DMS 273 (cell line): ENCODE results near the gene DAPK1.

Experiments
- DNase-seq: peaks from one replicate; lab custom pipeline; 2025; ENCODE audit not compliant: unreplicated experiment; lab: John Stamatoyannopoulos, UW

The DAPK1 gene

DNA sequence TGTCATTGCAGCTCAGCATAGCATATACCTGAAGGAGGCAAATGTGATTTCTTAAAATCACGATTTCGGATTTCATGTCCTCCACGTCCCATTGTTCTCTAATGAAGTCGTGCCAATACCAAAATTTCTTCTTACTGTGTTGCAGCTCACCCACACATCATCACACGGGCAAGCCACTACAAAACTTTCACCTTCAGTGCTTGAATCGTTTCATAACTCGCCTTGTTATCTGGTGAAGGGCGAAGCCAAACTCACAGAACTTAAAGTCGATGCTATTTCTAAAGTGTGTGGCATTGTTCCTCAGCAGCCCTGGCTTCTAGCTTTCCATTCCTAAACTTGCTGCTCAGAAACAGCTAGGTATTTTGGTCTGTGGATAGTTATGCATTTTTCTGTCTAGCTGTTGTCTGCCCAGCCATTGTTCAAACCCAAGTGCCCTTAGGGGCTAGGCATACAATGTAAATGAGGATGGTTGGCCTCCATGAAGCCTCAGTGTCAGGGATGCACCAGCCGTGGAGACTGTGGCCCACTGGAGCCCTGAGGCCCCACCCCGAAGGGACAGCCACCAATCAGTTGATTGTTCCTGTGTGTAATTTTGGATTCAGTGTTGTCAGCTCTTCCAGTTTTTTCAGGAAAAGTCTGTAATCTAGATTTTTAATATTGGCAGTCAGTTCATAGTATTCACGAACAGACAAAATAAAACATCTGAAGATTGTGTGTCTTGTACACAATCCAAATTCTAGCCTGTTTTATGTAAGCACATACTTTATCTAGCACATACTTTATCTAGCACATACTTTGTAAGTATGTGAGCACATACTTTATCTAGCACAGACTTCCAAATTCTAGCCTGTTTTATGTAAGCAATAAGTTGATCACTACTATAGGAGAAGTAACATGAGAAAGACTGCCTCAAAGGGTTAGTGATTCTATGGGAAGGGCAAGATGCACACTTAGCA is 112.8 kb downstream of the DAPK1 start:
- DNase-seq = no peak

DNA sequence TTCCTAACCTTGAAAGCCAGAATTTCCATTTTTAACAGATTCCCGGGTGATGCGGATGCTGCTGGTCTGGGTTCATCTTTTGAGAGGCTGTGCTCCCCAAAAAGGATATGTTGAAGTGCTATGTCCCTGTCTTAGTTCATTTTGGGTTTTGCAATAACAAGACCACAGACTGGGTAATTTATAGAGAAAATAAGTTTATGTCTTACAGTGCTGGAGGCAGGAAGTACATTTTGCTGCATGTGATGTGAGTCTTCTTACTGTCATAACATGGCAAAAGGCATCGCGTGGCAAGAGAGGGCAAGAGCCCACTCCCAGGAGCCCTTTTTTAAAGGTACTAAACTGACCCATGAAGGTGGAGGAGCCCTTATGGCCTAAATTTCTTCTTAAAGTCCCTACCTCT is 114.1 kb downstream of the DAPK1 start:
- DNase-seq = no peak

DNA sequence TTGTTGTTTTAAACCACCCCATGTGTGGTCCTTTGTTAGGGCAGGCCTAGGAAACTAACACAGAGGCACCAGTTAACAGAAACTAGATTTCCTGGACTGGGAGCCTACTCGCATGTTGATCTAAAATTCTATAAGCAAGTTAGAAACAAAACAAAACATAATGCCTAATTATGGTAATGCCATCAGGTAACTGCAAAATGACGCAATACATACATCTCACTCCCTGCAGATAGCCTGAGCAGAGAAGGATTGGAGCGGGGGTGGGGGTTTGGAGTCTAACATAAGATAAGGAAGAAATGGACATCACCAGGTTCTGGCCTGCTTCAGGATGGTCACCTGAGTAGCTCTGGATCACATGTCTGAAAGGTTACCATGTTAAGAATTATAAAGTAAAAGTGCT is 114.9 kb downstream of the DAPK1 start:
- no peak for DNase-seq

DNA sequence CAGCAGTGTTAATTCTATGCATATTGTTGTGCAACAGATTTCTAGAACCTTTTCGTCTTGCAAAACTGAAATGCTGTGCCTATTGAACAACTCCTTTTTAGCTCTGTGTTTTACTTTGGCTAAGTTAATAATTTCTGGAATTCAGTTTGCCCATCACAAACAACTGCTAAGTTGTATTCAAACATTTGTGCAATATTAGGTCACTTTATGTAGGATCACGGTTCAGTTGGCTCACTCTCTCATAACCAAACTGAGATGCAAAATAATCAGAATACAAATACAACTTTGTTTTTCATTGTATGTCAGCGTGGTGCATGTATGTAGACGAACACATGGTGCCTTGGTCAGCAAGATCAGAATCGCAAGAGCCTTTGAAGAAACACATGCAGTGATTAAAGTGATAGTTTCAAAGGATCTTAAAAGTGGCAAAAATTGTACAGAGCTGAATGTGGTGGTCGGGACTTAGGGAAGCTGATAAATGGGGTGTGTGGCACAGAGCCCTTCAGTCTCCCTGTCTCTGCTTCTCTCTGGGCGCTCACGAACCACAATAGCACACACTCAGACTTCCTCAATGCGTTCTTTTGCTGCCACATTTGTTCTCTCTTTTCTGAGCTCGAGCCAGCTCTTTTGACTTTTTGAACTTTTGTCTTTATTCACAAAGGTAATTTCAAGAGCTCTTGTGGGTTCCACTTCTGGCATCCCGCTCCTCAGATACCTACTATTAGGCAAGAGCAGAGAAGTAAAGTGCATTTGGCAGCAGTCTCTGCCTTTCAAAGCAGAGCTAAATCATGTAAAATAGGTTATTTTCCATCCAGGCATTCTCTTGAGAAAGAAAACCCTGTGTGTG is 115.8 kb downstream of the DAPK1 start:
- no peak for DNase-seq

DNA sequence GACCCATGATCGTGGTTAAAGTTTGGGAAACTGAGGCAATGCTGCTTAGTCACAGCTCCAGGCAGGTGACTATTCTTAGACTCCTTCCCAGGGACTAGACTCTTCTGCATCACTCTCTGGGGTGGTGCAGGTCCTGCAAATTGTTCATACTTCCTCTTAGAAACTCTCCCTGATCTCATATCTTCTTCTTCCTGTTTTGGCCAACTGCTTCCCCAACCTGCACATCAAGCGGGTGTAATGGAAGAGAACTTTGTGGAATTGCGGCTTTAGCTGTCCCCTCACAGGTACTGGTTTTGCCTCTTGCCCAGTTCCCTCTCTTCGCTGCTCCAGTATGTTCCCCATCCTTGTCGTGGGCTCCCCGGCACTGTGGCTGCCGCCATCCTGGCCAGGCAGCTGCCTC is 116.7 kb downstream of the DAPK1 start:
- DNase-seq = no peak

DNA sequence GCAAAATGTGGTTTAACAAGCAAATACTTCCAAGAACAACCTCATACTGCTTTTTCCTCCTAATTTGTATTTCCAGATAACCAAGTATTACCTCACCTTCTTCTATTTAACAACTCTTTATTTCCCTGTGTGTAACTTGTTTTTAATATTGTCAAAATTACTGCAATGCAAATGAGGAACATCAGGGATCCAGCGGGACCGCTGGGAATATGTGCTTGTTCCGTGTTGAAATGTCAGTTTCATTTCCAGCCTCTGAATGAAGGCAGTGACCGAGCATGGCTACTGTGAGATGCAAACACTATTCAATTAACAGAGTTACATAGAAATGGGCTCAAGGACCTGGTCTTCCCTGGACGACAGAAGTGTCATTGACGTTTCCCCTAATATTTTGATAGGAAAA is 117.5 kb downstream of the DAPK1 start:
- no peak for DNase-seq

DNA sequence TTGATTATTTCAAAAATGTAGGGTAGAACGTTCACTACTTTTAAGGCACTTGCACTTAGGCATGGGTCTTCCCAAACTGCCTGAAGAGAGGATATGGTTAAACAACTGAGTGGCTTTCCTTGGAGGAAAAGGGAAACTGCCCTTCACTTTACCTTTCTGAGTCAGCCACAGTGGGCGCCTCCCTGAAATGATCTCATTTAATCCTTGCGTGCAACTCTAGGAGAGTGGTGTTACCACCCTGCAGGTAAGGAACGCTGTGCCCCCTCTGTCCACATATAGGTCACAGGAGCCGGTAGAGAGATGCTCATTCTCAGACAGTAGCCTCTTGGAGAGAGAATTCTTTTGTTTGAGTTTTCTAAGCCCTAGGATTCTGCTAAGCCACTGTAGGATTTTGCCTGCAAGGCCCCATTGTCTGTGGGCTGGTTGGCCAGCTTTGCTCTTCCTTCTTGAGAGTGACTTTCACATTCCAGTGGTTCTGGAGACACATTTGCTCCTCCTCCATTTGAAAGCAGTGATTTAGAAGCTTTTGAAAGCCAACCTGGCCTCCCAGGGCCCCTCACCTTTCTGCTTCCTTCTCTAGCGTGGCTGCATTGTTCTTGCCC is 118.0 kb downstream of the DAPK1 start:
- no peak for DNase-seq

DNA sequence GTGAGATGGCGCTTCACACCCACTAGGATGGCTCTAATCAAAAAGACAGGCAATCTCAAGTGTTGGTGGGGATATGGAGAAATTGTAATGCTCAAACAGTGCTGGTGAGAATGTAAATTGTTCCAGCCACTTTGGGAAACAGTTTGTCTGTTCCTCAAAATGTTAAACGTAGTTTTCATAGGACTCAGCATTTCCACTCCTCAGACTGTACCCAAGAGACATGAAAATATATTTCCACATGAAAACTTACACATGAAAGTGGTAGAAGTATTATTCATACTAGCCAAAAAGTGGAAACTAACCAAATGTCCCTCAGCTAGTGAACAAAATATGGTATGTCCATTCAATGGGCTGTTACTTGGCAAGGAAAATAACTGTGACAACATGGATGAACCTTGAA is 120.6 kb downstream of the DAPK1 start:
- no peak for DNase-seq

DNA sequence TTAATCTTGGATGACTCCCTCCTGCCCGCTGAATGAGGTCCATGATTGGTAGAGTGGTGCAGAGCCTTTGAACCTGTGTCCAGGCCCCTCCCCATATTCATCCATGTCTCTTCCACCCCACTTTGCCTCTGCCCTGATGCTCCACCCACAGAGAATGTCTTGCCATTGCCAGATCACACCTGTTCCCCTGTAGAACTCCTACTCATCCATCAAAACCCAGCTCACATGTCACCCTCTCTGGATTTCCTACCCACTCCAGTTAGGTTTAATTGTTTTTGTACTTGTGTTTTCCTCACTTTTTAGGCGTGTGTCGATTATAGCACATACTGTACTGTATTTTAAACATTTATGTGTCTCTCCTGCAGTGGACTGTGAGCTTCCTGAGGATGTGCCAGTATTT is 121.3 kb downstream of the DAPK1 start:
- no peak for DNase-seq

DNA sequence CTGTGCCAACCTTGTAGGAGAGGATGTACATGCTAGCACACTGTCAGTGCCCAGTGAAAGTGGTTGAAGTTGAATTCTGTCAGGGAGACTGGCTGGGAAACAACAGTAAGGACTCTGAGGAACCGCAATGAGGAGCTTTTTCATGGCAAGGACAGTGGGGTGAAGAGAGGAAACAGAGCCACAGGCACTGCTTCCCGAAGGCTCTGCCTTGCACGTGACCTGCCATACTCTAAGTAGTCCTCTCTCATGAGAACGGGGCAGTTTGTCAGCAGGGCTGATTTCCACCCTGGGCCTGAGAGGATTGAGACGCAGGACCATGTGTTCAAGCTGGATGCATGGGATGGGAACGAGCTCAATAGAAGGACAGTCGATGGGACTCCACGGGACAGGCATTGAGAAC is 121.7 kb downstream of the DAPK1 start:
- no peak for DNase-seq

DNA sequence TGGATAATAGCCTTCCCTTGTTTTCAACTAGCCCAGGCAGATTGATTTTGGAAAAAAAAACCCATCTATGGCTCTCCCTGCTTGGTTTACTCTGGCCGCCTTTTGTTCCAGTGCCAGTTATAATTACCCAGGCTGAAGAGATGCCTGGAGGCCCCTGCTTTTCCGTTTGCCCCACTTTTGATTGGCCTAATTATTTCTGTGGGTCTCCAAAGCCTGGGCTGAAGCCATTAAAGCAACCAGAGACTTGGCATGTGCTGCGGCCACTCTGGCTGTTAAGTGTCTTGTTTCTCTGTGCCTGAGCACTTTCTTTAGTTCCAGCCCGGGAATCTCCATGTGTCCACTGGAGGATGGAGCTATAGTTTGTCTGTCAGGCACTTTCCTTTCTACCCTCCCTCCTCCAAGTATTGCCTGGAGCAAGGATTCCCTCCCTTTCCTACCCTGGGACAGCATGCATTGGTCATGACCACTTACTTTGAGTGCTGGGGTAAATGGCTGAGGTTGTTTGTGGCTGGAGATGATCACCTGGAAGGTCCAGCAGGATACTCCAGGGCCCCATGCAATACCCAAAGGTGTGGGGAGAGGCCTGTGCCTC is 123.2 kb downstream of the DAPK1 start:
- no peak for DNase-seq

DNA sequence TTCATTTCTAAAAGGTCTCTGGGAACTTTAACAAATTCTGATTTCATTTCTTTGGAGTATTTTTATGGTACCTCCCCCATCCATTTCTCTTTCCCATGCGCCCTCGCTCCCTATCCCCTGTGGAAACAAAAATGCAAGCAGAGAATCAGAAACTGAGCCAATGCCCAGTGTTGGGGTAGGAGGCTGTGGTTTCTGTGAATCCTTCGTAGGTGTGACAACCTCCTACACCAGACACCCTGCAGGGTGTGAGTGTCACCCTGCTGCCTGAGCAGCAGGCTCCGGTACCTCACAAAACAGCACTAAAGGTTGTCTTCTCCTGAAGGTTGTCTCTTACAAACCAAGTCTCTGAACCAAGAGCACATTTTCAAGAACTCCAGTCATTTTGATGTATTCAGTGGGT is 124.4 kb downstream of the DAPK1 start:
- no peak for DNase-seq

DNA sequence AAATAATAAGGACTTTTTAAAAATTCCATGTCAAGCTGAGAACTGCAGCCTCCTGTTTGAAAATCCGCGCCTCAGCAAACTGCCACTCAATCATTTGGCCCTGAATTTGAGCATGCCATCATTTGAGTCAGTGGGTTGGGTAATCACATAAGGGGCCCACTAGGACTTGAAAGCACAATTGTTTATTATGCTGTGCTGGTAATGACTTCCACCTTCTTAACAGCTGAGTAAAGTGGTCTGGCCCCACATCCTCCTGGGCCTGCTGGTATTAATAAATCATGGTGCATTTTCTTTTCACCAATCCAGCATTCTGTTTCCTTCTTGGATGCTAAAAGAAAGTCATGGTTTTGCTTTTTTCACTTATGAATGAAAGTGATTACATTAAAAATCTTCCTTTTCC is 125.3 kb downstream of the DAPK1 start:
- no peak for DNase-seq

DNA sequence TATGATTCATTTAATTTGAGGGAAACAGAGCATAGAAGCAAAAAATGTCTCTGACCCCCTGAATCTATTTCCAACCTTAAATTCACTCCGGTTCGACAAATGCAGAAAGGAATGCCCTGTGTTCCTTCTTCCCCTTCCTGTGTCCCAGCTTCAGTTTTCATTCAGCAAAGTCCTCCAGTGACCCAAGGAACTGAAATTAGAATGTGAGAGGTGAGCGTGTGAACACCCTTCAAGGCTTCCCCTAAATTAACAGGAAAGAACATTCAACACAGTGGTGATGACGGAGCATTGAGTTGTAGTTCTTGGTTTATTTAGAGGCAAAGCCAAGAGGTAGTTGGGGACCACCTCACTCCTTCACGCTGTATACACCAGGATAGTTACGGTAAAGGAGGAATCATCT is 130.7 kb downstream of the DAPK1 start:
- no peak for DNase-seq

DNA sequence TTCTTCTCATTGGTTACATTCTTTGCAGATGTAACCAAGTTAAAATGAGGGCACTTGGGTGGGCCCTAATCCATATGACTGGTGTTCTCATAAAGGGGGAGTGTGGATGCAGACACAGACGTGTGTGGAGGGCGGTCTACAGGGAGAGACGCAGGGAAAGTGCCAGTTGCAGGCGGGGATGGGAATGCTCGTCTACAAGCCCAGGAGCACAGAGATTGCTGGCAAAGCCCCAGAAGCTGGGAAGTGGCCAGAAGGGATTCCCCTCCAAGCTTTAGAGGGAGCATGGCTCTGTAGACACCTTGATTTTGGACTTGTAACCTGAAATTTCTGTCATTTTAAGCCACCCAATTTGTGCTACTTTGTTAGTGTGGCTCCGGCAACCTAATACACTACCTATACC is 131.4 kb downstream of the DAPK1 start:
- no peak for DNase-seq

DNA sequence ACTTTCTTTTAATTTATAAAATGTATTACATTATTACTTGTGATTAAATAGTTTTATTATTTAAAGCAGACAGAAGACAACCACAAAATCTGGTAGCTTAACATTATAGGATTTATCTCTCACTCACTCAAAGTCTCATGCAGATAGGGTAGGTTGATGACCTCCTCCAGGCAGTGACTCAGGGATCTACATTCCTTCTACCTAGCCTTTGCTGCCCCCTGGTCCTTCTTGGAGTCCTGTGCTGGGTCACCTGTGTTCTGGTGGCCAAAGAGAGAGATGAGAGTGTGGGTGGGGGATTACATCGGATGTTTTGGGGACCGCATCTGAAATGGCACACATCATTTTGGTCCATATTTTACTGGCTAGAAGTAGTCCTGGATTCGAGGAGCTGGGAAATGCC is 132.6 kb downstream of the DAPK1 start:
- no peak for DNase-seq

DNA sequence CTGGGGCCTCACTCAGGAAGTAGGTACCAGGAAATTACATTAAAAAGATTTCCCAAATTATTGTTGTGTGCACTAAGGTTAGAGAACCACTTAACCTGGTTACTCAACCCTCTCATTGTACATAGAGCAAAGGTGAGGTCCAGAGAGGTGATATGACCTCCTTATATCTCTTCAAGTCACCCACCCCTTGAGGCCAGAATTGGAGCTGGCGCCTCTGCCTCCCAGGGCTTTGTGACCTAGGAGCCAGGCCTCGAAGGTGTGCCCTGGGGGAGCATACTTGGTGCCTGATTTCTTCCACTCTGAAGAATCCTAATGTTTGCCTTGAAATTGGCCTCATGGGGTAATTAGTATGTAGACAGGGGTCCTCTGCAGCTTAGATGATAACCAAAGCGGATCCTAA is 133.2 kb downstream of the DAPK1 start:
- no peak for DNase-seq

DNA sequence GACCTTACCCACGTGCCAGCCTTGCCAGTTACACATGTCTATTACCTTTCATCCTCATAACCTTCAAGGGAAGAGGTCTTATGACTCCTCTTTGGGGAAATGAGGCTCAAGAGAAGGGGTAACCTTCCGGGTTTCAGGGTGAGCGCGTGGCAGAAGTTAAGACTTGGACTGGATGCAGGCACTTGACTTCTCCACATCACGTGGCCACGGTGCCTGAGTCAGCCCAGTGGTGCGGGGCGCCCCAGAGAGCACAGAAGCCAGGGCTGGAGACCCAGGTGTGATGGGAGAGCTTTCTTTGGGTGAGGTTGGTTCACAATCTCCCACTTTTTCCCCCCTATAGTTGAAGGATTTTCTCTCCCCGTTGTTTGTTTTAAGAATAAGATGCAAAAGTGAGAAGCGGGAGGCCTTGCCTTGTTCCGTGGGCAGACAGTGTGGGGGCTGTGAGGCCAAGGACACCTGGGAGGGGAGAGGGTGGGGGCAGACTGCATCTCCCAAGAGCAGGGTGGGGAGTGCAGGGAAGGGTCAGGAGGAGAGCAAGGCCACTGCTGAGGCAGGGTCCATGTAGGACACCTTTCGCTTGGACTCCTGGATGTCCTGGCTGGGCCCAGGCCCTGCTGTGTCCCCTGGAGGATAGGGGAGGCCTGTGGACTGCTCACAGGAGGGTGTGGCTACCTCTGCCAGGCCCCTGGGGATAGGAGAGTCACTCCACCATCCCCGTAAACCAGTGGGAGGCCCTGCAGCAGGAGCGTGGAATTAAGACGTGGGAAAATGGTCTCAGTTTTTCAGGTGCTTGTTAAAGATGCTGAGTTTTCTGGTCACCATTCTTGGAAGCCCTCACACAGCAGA is 138.2 kb downstream of the DAPK1 start:
- no peak for DNase-seq

DNA sequence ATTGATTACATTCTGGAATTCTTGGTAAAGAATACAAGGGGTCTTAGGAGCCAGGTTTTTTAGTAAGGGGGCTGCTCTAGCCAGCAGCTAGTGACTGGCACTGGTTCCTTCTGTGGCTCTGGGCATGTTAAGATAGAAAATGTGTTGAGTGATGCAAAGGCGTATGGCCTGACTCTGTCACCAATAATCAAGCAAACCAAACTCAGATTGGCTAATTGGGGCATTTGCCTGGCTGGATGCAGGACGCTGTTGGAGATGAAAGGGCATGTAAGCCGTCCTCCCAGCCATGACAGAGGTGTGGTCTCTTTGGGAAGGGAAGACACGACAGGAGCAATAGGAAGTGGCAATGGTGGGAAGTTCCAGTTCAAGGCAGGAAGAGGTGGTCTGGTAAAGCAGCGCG is 140.6 kb downstream of the DAPK1 start:
- no peak for DNase-seq

DNA sequence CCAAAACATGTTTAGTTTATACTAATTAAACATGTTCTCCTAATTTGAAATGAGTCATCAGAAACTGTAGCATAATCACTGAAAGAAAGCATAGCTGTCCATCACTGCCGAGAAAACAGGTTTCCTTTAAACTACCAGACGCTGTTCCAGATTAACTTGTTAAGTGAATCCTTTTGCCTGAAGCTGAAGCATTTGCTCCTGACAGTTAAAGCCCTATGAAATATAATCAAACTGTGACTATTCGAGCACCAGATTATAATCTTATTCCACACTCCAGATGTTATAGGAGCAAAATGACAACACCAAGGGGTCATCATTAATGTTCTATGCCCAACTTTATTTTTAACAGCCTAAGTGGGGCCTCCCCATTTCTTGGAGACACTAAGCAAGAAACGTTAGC is 142.3 kb downstream of the DAPK1 start:
- no peak for DNase-seq
